SH-SY5Y (cell line): Measurements from ENCODE around the gene GBX2.

ENCODE experiments used
- GATA2 ChIP-seq: IDR thresholded peaks from 2 replicates; pipeline ENCODE4 v1.6.1; 2011; ENCODE audit warnings: mild to moderate bottlenecking, low read depth, low read length
- GATA3 ChIP-seq: IDR thresholded peaks from 2 replicates; pipeline ENCODE4 v1.6.1; 2011; ENCODE audit warnings: low read depth, mild to moderate bottlenecking, low read length, moderate library complexity

DNA sequence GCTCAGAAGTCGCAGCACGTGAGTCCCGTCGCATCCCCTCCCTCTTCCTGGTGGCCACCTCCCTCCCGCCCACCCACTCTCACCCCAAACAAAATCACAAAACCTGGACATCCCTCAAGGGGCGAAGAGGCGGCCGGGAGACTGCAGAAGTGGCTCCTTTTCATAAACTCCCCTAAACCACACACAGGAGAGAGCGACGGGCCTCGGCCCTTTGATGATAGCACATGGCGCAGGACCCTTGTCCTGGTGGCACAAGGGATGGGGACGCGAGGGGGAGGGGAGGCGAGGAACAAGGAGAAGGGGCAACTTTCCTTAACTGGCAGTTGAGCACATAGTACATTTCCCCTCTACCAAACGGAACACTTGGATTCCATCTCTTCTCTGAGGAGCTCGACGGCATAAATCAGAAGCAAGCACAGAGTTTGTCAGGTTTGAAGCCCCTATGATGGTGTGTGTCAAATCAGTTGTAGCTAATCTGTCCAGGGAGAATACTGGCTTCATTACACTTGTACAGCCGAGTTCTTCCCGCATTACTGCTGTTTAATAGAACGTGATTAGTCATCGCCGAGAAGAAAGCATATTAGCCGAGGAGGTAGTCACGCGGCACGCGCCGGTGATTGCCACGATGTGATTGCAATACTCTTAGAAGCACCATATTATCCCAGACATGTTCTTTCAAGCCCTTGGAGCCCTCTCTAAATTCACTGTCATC lies 43.8 kb downstream of the GBX2 start:
- no peak for TF ChIP-seq GATA3
- TF ChIP-seq GATA2 = no peak
